GM18907 (cell line): ENCODE measurements around the gene SMIM1.
"Not testable (repeated sequence)": the region's sequence is repeated elsewhere in the genome, so short reads cannot be mapped to it uniquely, and the experiment has no call there.

Experiments used
- ATAC-seq: cut with Tn5 transposase; IDR thresholded peaks from one replicate; pipeline ENCODE4 v1.9.1; 2021; ENCODE audit warnings: mild to moderate bottlenecking, moderate library complexity; ENCODE audit not compliant: unreplicated experiment

The SMIM1 gene

GRCh38 chr1:3789421-3790300 lies 17.1 kb downstream of the SMIM1 start:
- ATAC-seq = no peak

DNA sequence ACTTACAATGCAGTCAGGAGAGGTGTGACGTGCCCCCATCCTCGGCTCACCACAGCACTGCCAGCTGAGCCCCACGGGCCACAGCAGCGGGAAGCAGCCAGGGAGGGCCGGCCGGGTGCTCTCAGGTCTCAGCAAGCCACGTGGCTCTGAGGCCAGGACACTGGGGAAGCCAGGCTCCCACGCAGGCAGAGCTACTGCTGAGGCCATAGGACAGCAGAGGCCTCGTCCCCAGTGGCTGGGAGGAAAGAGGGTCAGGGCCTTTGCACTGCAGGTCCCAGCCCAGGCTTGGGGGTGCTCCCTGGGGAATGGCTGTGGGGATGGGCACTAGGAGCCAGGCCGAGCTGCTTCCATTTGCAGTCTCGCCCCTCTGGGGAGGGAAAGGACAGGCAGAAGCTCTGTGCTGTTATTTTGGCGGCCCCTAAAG lies 18.0 kb downstream of the SMIM1 start:
- ATAC-seq = no peak

DNA sequence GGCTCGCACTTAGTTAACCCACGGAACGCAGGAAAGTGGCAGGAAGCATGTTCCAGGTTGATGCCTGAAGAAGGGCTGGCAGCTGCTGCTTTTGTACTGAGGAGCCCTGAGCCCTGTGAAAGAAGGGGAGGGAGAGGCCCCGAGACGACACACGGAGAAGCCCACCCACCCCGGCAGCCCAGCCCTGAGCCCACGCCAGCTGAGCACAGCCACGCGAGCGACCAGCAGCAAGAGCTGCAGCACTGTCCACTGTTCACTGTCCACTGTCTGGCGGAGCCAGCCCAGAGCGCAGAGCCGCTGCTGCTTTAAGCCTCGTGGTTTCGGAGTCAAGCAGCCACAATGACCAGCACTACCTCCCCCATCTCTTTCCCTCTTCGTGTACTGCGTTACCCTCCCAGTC lies 18.4 kb downstream of the SMIM1 start:
- no peak for ATAC-seq

DNA sequence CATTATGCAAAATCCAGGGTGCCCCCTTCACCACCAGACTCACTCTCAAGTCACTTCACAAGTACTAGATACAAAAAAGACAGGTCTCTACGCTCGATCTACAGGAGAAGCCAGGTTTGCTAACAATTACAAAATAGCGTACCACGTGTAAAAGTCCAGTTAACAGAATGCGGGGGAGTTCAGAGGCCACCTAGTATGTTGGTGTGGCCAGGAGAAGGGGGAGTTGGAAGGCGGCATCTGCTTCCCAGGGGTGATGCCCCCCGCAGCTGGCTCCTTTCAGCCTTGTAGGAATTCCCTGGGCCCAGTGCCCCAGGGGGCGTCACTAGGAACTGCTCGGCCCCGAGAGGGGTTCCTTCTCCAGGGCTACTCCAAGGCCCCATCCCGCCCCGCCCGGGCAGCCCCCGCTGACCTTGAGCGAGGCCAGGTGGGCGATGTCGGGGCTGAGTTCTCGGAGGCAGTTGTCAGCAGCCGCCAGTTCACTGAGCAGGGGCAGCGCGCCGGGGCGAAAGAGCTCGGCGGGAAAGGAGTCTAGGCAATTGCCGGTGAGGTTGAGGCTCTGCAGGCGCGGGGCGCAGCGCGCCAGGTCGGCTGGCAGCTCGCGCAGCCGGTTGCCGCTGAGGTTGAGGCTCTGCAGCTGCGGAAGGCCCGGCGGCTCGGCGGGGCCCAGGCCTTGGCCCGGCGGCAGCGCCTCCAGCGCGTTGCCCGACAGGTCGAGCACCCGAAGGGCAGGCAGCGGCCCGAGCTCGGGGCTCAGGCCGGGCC lies 23.1 kb downstream of the SMIM1 start:
- ATAC-seq = peak; percentile 19

- peak; percentile 94 for ATAC-seq
Measured at GRCh38 chr1:3796215-3797061, 23.9 kb downstream of the SMIM1 start, which contains the start of gene LRRC47. Gene LRRC47 (minus strand): TSS chr1:3796498. CDS start chr1:3796476, 22 bp downstream.

- ATAC-seq = no peak
Measured at GRCh38 chr1:3799976-3800685, 27.6 kb downstream of the SMIM1 start.

GRCh38 chr1:3800795-3801194 lies 28.2 kb downstream of the SMIM1 start:
- not testable (repeated sequence) for ATAC-seq

DNA sequence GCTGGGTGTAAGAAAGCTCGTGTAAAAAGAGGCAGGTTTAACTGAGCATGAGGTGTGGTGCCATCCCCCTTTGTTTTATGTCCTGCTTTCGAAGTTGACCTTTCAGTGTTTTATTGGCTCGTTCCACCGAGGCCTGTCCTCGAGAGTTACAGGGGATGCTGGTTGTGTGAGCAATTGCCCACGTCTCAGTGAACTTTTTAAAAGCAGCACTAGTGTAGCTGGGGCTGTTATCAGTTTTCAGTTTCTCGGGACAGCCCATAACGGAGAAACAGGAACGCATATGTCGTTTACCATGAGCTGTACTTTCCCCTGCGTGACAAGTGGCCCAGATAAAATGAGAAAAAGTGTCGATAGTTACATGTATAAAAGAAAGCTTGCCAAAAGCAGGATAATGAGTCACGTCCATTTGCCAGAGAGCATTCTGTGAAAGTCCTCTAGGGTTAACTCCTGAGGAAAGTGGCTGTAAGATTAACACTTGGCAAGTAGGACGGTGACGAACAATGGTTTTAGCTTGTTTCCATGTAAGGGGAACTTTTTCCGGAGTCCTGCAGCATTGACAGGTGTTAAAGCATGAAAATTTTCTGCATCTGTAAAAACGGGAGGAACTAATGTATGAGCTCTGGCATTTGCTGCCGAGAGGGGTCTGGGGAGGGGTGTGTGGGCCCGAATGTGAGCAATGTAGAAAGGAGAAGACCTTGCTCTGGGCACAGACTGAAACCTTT lies 31.5 kb downstream of the SMIM1 start:
- ATAC-seq = no peak

DNA sequence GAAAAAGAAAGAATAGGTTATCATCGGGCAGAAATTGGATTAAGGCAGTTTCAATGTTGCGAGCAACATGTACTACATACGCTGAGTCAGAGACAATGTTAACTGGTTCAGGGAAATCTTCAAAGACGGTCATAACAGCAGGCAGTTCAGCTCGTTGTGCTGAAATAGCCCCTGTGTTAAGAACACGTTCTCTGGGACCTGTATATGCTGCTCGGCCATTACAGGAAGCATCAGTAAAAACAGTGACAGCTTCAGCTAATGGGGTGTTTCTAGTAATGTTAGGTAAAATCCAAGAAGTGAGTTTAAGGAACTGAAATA lies 32.0 kb downstream of the SMIM1 start:
- not testable (repeated sequence) for ATAC-seq

- no peak for ATAC-seq
Measured at GRCh38 chr1:3805038-3805437, 32.5 kb downstream of the SMIM1 start.

DNA sequence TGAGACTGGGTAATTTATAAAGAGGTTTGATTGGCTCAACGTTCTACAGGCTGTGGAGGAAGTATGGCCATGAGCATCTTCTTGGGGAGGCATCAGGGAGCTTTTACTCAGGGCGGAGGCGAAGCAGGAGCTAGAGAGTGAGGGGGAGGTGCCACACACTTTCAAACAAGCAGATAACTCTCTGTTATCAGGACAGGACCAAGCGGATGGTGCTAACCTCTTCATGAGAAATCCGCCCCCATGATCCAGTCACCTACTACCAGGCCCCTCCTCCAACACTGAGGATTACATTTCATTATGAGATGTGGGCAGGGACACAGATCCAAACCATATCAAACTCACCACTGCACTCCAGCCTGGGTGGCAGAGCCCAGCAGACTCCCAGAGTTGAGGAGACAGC lies 35.2 kb downstream of the SMIM1 start:
- ATAC-seq = no peak

GRCh38 chr1:3809680-3810079 lies 37.1 kb downstream of the SMIM1 start:
- no peak for ATAC-seq

DNA sequence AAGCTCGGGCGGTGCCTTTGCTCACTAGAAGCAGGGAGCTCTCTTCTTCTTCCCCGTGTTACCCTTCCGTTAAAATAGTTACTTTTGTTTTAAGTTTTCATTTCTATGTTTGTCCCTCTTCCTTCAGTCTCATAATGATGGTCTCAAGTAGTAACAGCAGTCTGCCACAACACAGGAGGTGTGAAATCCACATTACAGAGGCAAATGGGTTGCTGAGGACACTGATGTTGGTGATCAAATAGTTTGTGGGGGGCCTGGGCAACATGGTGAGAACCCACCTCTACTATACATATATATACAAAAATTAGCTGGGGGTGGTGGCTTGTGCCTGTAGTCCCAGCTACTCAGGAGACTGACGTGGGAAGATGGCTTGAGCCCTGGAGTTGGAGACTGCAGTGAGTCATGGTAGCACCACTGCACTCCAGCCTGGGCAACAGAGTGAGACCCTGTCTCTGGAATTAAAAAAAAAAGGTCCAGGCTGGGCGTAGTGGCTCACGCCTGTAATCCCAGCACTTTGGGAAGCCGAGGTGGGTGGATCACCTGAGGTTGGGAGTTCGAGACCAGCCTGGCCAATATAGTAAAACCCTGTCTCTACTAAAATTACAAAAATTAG lies 37.7 kb downstream of the SMIM1 start:
- not testable (repeated sequence) for ATAC-seq

- ATAC-seq = no peak
Measured at GRCh38 chr1:3811595-3811911, 39.0 kb downstream of the SMIM1 start.

DNA sequence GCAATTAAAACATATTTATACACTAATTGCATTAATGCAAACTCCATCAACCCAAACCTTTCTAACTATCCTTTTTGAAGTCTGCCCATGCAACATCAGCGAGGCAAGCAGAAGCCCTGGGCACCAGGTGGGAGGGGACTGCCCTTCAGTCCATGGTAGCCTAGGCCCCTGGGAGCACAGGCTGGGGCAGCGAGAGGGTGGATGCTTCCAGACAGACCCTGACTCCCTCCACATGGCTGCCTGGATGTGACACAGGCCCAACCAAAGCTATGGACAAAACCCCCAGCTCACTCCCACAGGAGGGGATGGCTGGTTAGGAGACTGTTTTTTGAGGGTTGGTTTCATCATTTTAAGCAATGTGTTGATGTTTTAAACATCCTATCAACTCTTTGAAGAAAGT lies 41.5 kb downstream of the SMIM1 start:
- ATAC-seq = no peak

DNA sequence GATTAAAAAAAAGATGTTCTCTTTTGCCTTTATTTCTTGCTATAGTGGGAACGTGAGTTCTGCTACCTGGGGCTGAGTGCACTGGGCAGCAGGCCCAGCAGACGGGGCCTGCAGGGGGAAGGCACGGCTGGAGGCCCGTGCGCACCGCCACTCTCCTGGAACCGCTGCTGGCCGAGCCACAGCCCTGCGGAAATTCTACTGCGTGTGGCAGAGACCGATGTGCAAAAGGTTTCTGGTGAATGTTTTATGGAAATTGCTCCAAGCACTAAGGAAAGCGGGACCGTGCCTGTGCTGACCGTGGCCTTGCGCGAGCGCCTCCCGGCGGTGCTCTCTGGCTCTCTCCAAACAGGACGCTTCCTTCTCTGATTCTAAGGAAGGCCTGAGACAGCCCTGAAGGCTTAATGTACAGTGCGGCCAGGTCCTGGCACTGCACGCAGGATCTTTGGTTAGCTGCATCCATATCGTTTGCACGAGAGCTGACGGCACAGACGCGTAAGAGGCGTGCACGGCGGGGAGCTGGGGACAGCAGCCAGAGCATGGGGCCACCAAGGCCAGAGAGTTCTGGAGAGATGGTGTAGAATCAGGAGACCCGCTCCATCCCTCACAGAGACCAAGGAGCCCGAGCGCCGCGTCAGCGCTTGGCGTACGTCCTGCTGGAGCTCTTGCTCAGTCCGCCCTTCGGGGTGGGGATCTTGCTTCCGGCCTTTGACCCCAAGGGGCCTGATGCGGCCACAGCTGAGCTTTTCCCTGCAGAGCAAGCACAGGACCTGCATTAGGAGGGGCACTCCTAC lies 42.4 kb downstream of the SMIM1 start:
- ATAC-seq = no peak

DNA sequence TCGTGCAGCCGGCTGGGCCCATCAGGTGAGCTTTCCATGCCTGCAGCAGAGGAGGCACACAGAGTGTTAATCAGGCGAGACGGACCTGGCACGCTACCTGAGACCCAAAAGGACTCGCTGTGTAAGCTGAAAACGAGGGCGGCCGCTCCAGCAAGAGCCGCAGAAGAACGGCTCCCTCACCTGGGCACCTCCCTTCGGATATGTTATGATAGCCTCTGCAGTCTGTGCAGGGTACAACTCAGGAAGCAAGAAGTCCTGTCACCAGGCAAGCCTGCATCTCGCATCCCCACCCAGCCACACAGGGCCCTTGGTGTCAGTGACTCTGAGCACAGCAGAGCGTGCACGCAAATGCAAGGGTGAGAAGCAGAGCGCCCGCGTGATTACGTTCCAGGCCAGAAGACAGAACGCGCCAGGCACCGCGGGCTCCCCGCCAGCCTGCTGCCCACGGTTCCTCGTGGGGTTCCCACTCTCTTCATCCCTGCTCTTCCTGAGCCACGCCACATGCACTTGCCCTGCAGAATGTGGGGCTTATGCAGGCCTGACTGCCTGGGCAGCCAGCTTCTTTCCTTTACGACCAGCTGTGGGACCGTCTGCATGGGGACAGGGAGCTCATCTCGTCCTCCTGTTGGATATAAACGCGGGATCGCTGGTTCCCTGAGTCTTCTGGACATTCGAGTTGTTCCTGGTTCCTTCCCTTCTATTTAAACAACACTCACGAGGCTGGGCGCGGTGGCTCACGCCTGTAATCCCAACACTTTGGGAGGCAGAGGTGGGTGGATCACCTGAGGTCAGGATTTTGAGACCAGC lies 44.0 kb downstream of the SMIM1 start:
- no peak for ATAC-seq

DNA sequence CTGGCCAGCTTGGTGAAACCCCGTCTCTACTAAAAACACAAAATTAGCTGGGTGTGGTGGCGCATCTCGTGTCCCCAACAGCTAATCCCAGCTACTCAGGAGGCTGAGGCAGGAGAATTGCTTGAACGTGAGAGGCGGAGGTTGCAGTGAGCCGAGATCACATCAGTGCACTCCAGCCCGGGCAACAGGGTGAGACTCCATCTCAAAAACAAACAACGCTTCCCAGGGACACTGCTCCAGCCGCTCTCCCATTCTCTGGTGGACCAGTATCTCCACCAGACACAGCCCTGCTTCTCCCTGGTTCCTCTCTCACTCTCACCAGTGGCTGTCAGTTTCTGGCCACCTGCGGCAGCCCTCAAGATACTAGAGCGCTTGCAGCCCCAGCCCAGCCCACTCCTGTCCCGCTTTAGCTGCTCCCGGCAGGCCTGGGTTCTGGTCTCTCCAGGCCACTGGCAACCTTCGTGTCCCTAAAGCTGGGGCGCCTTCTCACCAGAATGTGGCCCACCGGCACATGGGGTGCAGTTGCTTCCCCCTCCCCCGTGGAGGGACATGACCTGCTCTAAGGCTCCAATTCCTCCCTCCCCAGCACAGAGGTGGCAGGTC lies 44.7 kb downstream of the SMIM1 start:
- ATAC-seq = no peak
